ENCODE measurements around the gene GTF3A.

Gene GTF3A

DNA sequence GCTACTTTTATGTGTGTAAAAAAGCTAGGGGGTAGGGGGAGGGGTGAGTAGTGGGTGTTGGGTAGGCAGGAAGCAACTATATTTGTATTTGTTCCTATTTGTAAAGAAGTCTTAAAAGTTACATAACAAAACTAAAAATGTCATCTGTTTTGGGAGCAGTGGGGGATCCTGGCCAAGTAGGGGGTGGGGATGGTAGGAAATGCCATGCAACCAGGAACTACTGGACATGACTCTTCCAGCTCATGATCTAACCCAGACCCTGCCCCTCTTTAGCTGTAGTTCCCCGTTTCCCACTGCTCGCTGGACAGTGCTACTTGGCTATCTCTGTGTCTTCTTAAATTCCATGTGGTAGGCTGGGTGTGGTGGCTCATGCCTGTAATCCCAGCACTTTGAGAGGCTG is 3.2 kb downstream of the GTF3A start:
- H3K4me3 ChIP-seq (ENCODE audit: severe bottlenecking), result no peak overlapping the region
- peaks cover 58% of the 10 kb centered on the region for H3K36me3 ChIP-seq (ENCODE audit: low read depth)
- H3K9me3 ChIP-seq (ENCODE audit: severe bottlenecking), result no peaks in the 10 kb centered on the region
- ATAC-seq (ENCODE audit: low read depth), result no peak
- DNase-seq (ENCODE audit: low spot score), result no peak
- TF ChIP-seq, protein P1, sequence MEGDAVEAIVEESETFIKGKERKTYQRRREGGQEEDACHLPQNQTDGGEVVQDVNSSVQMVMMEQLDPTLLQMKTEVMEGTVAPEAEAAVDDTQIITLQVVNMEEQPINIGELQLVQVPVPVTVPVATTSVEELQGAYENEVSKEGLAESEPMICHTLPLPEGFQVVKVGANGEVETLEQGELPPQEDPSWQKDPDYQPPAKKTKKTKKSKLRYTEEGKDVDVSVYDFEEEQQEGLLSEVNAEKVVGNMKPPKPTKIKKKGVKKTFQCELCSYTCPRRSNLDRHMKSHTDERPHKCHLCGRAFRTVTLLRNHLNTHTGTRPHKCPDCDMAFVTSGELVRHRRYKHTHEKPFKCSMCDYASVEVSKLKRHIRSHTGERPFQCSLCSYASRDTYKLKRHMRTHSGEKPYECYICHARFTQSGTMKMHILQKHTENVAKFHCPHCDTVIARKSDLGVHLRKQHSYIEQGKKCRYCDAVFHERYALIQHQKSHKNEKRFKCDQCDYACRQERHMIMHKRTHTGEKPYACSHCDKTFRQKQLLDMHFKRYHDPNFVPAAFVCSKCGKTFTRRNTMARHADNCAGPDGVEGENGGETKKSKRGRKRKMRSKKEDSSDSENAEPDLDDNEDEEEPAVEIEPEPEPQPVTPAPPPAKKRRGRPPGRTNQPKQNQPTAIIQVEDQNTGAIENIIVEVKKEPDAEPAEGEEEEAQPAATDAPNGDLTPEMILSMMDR (IDR thresholded peaks at IDR 0.05; ENCODE audit: poor library complexity, severe bottlenecking), result no peak
- no peaks in the 10 kb centered on the region for H3K27me3 ChIP-seq (ENCODE audit: insufficient read depth, poor library complexity, severe bottlenecking)
- H3K4me1 ChIP-seq (ENCODE audit: insufficient read depth, poor library complexity, severe bottlenecking), result peaks cover 8% of the 10 kb centered on the region
- peak overlapping the region; percentile 82 for H3K27ac ChIP-seq (ENCODE audit: poor library complexity, severe bottlenecking)

- DNase-seq (ENCODE audit: low spot score) (no peak), ATAC-seq (ENCODE audit: low read depth) (no peak)
- H3K27me3 ChIP-seq (ENCODE audit: insufficient read depth, poor library complexity, severe bottlenecking), result no peaks in the 10 kb centered on the region
- H3K4me1 ChIP-seq (ENCODE audit: insufficient read depth, poor library complexity, severe bottlenecking), result peaks cover 8% of the 10 kb centered on the region
- H3K36me3 ChIP-seq (ENCODE audit: low read depth), result peaks cover 62% of the 10 kb centered on the region
- TF ChIP-seq, protein P1 (IDR thresholded peaks at IDR 0.05; ENCODE audit: poor library complexity, severe bottlenecking), result no peak
- H3K27ac ChIP-seq (ENCODE audit: poor library complexity, severe bottlenecking), result no peak overlapping the region
- no peaks in the 10 kb centered on the region for H3K9me3 ChIP-seq (ENCODE audit: severe bottlenecking)
- H3K4me3 ChIP-seq (ENCODE audit: severe bottlenecking), result no peak overlapping the region
Observed at GRCh38 chr13:27428160-27428559, 3.7 kb downstream of the GTF3A start.

DNA sequence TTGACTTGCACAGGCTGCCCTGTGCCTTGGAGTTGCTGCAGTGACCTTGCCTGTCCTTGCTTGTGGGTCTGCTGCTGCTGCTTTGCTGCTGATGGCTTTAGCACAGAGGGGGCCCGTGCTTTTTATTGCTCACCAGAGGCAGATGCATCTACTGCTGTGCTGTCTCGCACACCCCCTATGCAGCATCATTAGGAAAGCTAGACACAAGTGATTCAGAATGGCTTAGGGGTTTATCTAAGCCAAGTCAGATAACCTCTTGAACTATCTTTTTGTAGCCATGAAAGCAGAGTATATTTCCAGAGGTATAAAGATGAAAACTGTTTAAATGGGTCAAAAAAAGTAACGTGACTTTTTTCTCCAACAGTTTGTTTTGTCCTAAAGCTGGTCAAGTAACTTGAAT is 7.8 kb downstream of the GTF3A start:
- Histone ChIP-seq H3K27ac (ENCODE audit: poor library complexity, severe bottlenecking) (no peak overlapping the region), H3K4me1 (ENCODE audit: insufficient read depth, poor library complexity, severe bottlenecking) (peaks cover under 1% of the 10 kb centered on the region), H3K36me3 (ENCODE audit: low read depth) (peaks cover 84% of the 10 kb centered on the region), H3K27me3 (ENCODE audit: insufficient read depth, poor library complexity, severe bottlenecking) (no peaks in the 10 kb centered on the region), H3K4me3 (ENCODE audit: severe bottlenecking) (no peak overlapping the region), H3K9me3 (ENCODE audit: severe bottlenecking) (no peaks in the 10 kb centered on the region)
- no peak for DNase-seq (ENCODE audit: low spot score)
- ATAC-seq (ENCODE audit: low read depth), result no peak
- TF ChIP-seq, protein P1 (IDR thresholded peaks at IDR 0.05; ENCODE audit: poor library complexity, severe bottlenecking), result no peak

GRCh38 chr13:27432611-27433210 is 8.3 kb downstream of the GTF3A start:
- Histone ChIP-seq H3K27me3 (ENCODE audit: insufficient read depth, poor library complexity, severe bottlenecking) (no peaks in the 10 kb centered on the region), H3K27ac (ENCODE audit: poor library complexity, severe bottlenecking) (no peak overlapping the region), H3K9me3 (ENCODE audit: severe bottlenecking) (no peaks in the 10 kb centered on the region), H3K4me1 (ENCODE audit: insufficient read depth, poor library complexity, severe bottlenecking) (no peaks in the 10 kb centered on the region), H3K4me3 (ENCODE audit: severe bottlenecking) (no peak overlapping the region), H3K36me3 (ENCODE audit: low read depth) (peaks cover 79% of the 10 kb centered on the region)
- TF ChIP-seq, protein P1 (IDR thresholded peaks at IDR 0.05; ENCODE audit: poor library complexity, severe bottlenecking), result no peak
- DNase-seq (ENCODE audit: low spot score), result no peak
- ATAC-seq (ENCODE audit: low read depth), result no peak

GRCh38 chr13:27437126-27437525 is 12.7 kb downstream of the GTF3A start:
- TF ChIP-seq, protein P1 (IDR thresholded peaks at IDR 0.05; ENCODE audit: poor library complexity, severe bottlenecking), result no peak
- no peaks in the 10 kb centered on the region for H3K4me1 ChIP-seq (ENCODE audit: insufficient read depth, poor library complexity, severe bottlenecking)
- ATAC-seq (ENCODE audit: low read depth), result no peak
- DNase-seq (ENCODE audit: low spot score), result no peak
- peaks cover 38% of the 10 kb centered on the region for H3K36me3 ChIP-seq (ENCODE audit: low read depth)
- no peak overlapping the region for H3K4me3 ChIP-seq (ENCODE audit: severe bottlenecking)
- no peaks in the 10 kb centered on the region for H3K27me3 ChIP-seq (ENCODE audit: insufficient read depth, poor library complexity, severe bottlenecking)
- no peaks in the 10 kb centered on the region for H3K9me3 ChIP-seq (ENCODE audit: severe bottlenecking)
- H3K27ac ChIP-seq (ENCODE audit: poor library complexity, severe bottlenecking), result no peak overlapping the region
